K562 (cell line): ENCODE data around the gene TCF12. TPM values are rescaled to one million over a fixed set of nuclear protein-coding genes. Genes with fewer than 3 reads are reported as not detected.

Experiments used
- CEBPG ChIP-seq, 3 experiments: fragments of 200-800 bp in 1 of 3; sonication (Bioruptor generic) in 1 of 3; sonication (generic) in 1 of 3; formaldehyde crosslinking in 1 of 3; IDR thresholded peaks in 2 of 3; conservative IDR thresholded peaks in 1 of 3; 2 replicates each; pipeline versions ENCODE4 v1.6.1 to v1.8.0; 2016 to 2022; ENCODE audit warnings: missing compliant biosample characterization in 2 of 3, missing genetic modification characterization in 2 of 3, mild to moderate bottlenecking in 1 of 3, missing genetic modification reagents in 1 of 3
- EP300 ChIP-seq: IDR thresholded peaks from 2 replicates; pipeline ENCODE4 v1.6.1; 2012; ENCODE audit warnings: low read length, improper control_type of control experiment
- EP400 ChIP-seq: fragments of 450-650 bp; IDR thresholded peaks from 2 replicates; pipeline ENCODE4 v1.6.1; 2017; ENCODE audit warnings: antibody characterized with exemption, mild to moderate bottlenecking, moderate library complexity
- FOSL1 ChIP-seq: fragments of 200-800 bp; sonication (Bioruptor generic); conservative IDR thresholded peaks from 2 replicates; pipeline ENCODE4 v1.6.1; 2016; ENCODE audit warnings: missing genetic modification characterization, missing compliant biosample characterization
- HIVEP1 ChIP-seq: fragments of 250-450 bp; sonication (Bioruptor Pico); IDR thresholded peaks from 2 replicates; pipeline ENCODE4 v1.4.0; 2020; ENCODE audit warnings: mild to moderate bottlenecking
- MECOM ChIP-seq: fragments of 250-450 bp; sonication (Bioruptor Pico); IDR thresholded peaks from 2 replicates; pipeline ENCODE4 v1.8.0; 2022; ENCODE audit warnings: inconsistent platforms
- MXD1 ChIP-seq: fragments of 250-450 bp; sonication (Bioruptor Pico); IDR thresholded peaks from 2 replicates; pipeline ENCODE4 v1.8.0; 2021; ENCODE audit warnings: borderline replicate concordance, mild to moderate bottlenecking, moderate library complexity; ENCODE audit not compliant: poor library complexity, severe bottlenecking
- NFYB ChIP-seq: IDR thresholded peaks from 2 replicates; pipeline ENCODE4 v1.6.1; 2011; ENCODE audit warnings: mild to moderate bottlenecking, moderate library complexity; ENCODE audit not compliant: insufficient read length; ENCODE audit errors: extremely low read depth
- PHB2 ChIP-seq: fragments of 450-650 bp; IDR thresholded peaks from 2 replicates; pipeline ENCODE4 v1.6.1; 2017; ENCODE audit warnings: low read depth
- POLR2G ChIP-seq: fragments of 200-400 bp; formaldehyde crosslinking; IDR thresholded peaks from 2 replicates; pipeline ENCODE4 v1.6.1; 2017; ENCODE audit warnings: low read depth, mild to moderate bottlenecking, antibody characterized with exemption, low read length, moderate library complexity
- POLR2H ChIP-seq: IDR thresholded peaks from 2 replicates; pipeline ENCODE4 v1.6.1; 2016; ENCODE audit warnings: missing genetic modification characterization, low read depth, mild to moderate bottlenecking, control low read depth, missing compliant biosample characterization, moderate library complexity
- RB1 ChIP-seq: fragments of 450-650 bp; IDR thresholded peaks from 2 replicates; pipeline ENCODE4 v1.6.1; 2017; ENCODE audit warnings: low read depth, mild to moderate bottlenecking
- SAFB ChIP-seq: fragments of 200-400 bp; formaldehyde crosslinking; IDR thresholded peaks from 2 replicates; pipeline ENCODE4 v1.6.1; 2017; ENCODE audit warnings: low read depth, low read length, borderline replicate concordance
- SMARCC2 ChIP-seq: fragments of 450-650 bp; IDR thresholded peaks from 2 replicates; pipeline ENCODE4 v1.6.1; 2017; ENCODE audit warnings: antibody characterized with exemption, moderate library complexity, mild to moderate bottlenecking, low read depth
- TCF3 ChIP-seq: sonication (generic); formaldehyde crosslinking; IDR thresholded peaks from 2 replicates; pipeline ENCODE4 v1.4.0; 2020; ENCODE audit warnings: mild to moderate bottlenecking, missing genetic modification reagents
- TGIF2 ChIP-seq: sonication (generic); formaldehyde crosslinking; IDR thresholded peaks from 2 replicates; pipeline ENCODE4 v1.8.1; 2022; ENCODE audit warnings: mild to moderate bottlenecking, missing genetic modification reagents, moderate library complexity
- USF2 ChIP-seq: sonication (generic); formaldehyde crosslinking; IDR thresholded peaks from 2 replicates; pipeline ENCODE4 v1.5.0; 2020; ENCODE audit warnings: missing genetic modification reagents
- ZBTB49 ChIP-seq: sonication (generic); formaldehyde crosslinking; IDR thresholded peaks from 2 replicates; pipeline ENCODE4 v1.8.0; 2022; ENCODE audit warnings: missing genetic modification reagents, mild to moderate bottlenecking, borderline replicate concordance
- ZBTB9 ChIP-seq: fragments of 450-650 bp; formaldehyde crosslinking; IDR thresholded peaks from 2 replicates; pipeline ENCODE4 v1.4.0; 2020; ENCODE audit warnings: mild to moderate bottlenecking, moderate library complexity
- ZEB2 ChIP-seq: fragments of 450-650 bp; IDR thresholded peaks from 2 replicates; pipeline ENCODE4 v1.6.1; 2016
- ZNF512 ChIP-seq: IDR thresholded peaks from 2 replicates; pipeline ENCODE4 v1.6.1; 2016; ENCODE audit warnings: missing genetic modification characterization, missing compliant biosample characterization
- ZNF584 ChIP-seq: fragments of 200-800 bp; sonication (Bioruptor generic); IDR thresholded peaks from 2 replicates; pipeline ENCODE4 v1.6.1; 2016; ENCODE audit warnings: low read depth, mild to moderate bottlenecking, missing genetic modification characterization, missing compliant biosample characterization
- ZSCAN29 ChIP-seq: fragments of 450-650 bp; IDR thresholded peaks from 2 replicates; pipeline ENCODE4 v1.6.1; 2017
- polyA plus RNA-seq, 8 experiments: library from polyadenylated mRNA; depleted of rRNA in 4 of 8; stranded (reverse) in 5 of 8; unstranded in 3 of 8; fragments of >200 nt; fragmentation: Nextera tagmentation in 2 of 8; fragmentation: Illumina TruSeq in 1 of 8; extraction: Ambion mirVana in 2 of 8; extraction: Trizol in 1 of 8; gene quantifications; 2 replicates each; pipeline versions ENCODE4 v1.2.1 to v1.2.3, GENCODE V29; 2011 to 2014; ENCODE audit warnings: inconsistent platforms in 1 of 8, missing spikeins in 1 of 8
- total RNA-seq, 7 experiments: library from RNA; depleted of rRNA in 6 of 7; stranded (reverse); fragments of >200 nt in 6 of 7; fragmentation: Illumina TruSeq in 2 of 7; extraction: Trizol in 2 of 7; gene quantifications; 2 replicates each; pipeline versions ENCODE4 v1.2.1 to v1.2.3, GENCODE V29; 2011 to 2021; ENCODE audit warnings: low replicate concordance in 1 of 7

TCF12 gene
- total and polyA plus RNA-seq, 9 of the 15 experiments (the other 6 are each of a cell fraction or from before 2014, with no cell fraction given), result 10.5 to 132 (median 52.9) TPM

GRCh38 chr15:56972426-56972825, 54.0 kb downstream of the TCF12 start (continued):
- TF ChIP-seq SMARCC2, result 0 out of 2 replicates have a peak, but pooled peaks have one; percentile 36
- no peak for TF ChIP-seq POLR2H (tag)
- 0 out of 2 replicates have a peak, but pooled peaks have one; percentile 6 for TF ChIP-seq TCF3 (CRISPR knock-in tag)
- no peak for TF ChIP-seq ZNF512 (tag)
- no peak for TF ChIP-seq ZBTB9 (CRISPR knock-in tag)
- no peak for TF ChIP-seq POLR2G
- no peak for TF ChIP-seq CEBPG (CRISPR knock-in tag; IDR thresholded peaks at IDR 0.05)
- TF ChIP-seq CEBPG (tag; conservative IDR thresholded peaks at IDR 0.05 in 1 of 2, IDR thresholded peaks at IDR 0.05 in 1 of 2), result no peak
- no peak for TF ChIP-seq HIVEP1 (CRISPR knock-in tag)
- no peak for TF ChIP-seq RB1
- TF ChIP-seq MECOM (CRISPR knock-in tag), result no peak
- TF ChIP-seq EP300, result 0 out of 2 replicates have a peak, but pooled peaks have one; percentile 32
- no peak for TF ChIP-seq NFYB
- 0 out of 2 replicates have a peak, but pooled peaks have one; percentile 15 for TF ChIP-seq EP400
- TF ChIP-seq ZNF584 (CRISPR knock-in tag), result no peak
- peak; percentile 81 for TF ChIP-seq ZEB2
- TF ChIP-seq PHB2, result no peak
- no peak for TF ChIP-seq ZBTB49 (CRISPR knock-in tag)
- no peak for TF ChIP-seq USF2 (CRISPR knock-in tag)
- no peak for TF ChIP-seq TGIF2 (CRISPR knock-in tag)
- no peak; the same call in 1 of the 2 replicates for TF ChIP-seq FOSL1 (tag)
- TF ChIP-seq SAFB, result no peak
- no peak for TF ChIP-seq ZSCAN29
- no peak for TF ChIP-seq MXD1 (CRISPR knock-in tag)
